Amygdala (tissue), 56 donors: ENCODE results near the gene ZEB2.
A peak's percentile ranks its signal among the peaks of the same experiment; 100 is the strongest.

Source experiments
- DNase-seq, 56 donors: peaks; one replicate each; lab custom pipeline; 2025; lab: John Stamatoyannopoulos, UW

The ZEB2 gene

DNA sequence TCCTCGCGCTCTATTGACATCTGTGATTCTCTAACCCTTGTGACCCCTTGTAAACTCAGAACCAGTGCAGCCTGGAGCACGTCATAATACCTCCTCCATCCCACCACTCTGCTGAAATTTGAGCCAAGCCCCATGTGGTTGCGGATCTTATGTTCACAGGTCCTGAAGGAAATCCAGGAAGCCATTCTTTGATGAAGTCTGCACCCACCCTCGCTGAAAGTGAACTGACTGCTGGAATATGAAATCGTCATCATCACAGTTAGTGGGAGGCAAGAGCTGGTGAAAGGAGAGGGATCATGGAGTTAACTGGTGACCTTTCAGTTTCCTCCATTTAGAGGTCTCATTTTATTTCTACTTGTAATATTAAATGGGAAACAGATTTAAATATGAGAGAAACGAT, 21.6 kb downstream of the ZEB2 start:
- DNase-seq, result no peak

DNA sequence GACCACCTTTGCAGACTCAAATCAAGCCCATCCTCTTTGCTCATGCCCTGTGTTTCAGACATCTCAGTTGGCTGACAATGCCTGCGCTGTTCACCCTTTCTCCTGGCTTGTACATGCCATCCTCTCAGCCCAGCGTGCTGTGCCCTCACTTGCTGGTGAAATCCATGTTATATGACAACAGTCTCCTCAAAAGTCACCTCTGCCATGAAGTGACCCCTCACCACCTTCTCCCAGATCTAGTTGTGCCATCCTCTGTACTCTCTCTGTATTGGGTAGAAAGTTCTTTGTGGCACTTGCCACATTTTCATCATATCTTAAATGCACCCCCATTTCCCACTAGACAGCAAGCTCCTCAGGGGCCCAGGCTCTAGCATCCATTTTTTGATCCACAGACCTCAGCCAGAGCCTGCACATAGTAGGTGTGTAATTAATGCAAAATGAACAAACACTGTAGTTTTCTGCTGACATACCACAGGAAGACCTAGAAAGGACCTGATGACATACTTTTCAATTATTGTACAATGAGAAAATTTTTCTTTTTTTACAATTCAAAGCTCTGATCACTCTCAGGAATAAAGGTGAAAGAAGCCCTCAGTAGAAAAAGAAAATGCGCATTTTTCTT, 22.8 kb downstream of the ZEB2 start:
- DNase-seq, result peak in 2 of 56 donors; percentile 29 to 38

DNA sequence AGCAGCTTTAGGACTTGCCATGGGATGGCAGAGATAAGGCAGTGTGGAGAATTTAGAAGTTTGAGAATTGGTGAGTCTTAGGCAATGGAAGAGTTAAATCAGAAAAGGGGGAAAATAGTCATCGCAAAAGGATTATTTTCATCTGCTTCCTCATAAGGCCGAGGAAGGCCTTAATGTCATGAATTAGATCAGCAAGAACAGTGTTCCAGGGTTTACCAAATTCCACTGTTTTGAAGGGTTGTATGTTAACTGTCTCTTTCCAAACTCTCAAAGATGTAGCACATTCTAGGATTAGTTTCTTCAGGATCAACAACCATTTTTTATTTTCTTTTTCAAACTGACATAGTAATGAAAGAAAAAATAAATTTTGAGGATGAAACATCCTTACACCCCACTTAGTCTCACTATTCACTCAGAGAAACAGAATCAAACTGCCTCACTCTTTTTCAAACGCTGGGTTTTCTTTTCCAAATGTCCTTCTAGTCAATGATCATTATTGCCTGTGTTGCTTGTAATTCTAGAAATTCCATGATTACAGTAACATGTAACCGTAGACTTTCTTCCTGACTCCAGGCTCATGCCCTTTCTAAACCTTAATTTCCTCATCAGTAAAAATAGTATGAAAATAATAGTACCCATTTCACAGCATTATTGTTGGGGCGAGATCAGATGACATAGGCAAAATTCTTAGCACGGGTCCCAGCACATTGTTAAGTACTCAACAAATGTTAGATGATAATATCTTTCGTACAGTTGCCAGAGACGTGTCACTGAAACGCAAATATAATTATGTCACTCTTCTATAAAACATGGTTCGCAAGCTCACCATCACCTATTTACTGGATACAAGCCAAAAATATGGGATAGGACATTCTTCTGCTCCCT, 23.6 kb downstream of the ZEB2 start:
- no peak for DNase-seq

DNA sequence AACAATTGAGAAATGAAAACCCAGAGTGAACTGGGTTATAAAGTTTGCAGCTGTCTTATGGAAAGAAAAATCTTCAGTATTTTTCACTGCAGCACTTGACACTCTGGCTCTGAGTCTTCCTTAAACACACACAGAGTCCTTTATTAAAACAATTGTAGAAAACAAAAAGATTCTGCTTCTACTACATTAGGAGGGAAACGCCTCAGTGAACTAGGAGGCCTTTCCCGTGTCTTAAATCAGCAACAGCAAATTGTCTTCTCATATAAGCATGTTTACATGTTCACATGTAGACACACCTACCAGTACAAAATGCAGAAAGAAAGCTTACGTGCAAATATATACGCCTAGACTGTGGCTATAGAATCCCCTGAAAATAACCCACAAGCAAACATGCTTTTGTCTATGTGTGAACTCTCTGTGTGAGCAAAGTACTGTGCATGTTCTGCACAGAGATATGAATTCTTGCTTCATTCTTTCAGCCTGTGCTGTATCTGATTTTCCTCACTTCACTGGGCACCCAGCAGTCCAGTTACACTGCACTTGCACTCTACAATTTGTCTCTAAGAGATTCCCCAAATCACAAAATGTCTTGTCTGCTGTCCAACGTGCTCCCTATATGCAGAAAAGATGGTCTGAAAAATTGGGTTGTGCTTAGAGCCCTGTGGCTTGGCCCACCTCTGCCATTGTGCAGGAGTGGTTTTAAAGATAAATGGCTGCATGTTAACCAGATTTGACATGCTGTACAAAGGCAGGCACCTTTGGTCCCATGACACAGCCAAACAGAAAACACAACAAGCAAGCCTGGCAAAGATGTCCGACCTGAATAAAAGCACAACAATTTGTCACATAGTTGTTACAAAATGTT, 24.5 kb downstream of the ZEB2 start:
- no peak for DNase-seq

DNA sequence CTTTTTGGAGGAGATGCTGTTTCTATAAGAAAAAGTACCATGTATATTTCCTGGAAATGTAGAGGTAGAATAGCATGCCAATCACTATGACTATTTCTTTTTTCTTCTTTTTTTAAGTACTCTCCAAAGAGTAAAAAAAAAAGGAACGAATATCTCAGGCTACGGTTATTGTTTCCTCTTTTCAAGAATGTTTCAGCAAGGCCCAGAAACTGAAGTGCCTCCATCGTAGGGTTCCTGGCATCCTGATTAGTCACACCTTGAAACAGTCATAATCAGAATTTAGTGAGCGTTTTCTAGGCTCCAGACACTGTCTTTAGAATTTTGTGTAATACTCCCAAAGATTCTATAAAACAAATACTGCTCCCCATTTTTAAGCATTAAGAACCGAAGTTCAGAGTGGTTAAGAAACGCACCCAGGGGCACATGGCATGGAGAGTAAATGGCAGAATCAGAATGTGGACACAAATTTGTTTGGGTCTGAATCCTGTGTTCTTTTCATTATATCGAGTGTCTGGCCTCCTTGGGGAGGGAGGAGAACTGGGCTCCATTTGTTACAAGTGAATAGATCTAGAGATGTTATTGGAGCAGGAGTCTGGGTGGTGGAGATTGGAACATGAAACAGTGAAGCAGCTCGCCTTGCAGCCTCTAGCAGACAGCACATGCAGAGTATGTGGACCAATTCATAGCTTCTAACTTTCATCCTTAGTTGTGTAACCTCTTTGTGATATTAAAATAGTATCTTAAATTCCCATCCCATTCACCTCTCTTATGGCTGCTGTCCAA, 26.7 kb downstream of the ZEB2 start:
- no peak for DNase-seq

DNA sequence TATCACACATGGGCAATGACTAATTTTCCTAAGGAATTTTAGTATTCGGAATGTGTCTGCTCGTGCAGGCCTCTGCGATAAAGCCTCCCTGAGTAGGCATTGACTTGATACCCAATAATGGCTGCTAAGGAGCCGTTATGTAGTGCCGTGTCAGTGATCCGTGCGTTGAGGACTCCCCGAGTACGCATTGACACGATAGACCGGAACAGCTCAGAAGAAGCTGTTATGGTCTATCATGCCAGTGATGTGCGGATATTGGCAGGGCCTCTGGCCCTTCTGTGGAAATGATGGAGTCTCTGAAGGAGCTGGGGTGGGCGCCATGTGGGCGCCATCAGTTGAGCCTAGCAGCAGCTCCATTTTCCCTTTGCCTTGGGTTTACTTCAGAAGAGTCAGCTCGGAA, 29.1 kb downstream of the ZEB2 start:
- no peak for DNase-seq

DNA sequence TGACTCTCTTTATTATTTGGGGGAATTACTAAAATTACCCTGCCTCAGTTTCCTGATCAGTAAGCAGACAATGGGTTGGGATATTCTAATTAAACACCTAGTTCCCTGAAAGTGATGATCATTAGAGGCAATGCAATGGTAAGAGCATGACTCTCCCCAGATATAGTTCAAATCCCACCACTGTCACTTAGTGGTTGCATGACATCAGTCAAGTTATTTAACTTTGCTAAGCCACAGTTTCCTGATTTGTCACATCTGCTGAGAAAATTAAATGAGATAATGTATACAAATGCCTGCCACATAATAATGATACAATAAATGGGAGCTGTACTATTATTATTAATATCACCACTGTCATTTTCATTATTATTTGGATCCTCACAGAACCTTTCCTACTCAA, 29.9 kb downstream of the ZEB2 start:
- DNase-seq, result no peak

DNA sequence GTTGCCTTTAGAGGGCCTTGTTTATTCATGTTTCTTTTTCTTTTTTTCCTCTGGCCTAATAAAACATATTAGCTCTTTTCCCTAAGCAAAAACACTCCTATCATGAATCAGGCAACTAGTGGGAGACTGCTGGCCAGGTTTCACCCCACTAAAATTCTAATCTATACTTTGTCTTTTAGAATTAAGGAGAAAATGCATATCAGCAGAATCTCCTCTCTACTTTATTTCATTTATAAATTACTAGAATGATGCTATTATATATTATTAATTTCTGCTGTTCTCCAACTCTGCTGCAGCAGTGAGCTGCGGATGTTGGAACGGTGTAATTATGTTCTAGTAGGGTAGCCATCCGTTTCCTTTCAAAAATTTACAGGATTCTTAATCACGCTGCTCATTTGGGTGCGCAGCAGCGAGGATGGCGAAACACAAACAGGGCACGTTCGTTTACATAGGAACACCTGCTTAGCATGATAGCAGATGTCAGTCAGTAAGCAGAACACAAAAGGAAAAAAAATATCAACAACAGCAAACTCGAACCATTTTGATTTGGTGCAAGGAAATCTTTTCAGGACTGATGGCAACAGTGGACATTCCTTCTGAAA, 30.5 kb downstream of the ZEB2 start:
- DNase-seq, result no peak

DNA sequence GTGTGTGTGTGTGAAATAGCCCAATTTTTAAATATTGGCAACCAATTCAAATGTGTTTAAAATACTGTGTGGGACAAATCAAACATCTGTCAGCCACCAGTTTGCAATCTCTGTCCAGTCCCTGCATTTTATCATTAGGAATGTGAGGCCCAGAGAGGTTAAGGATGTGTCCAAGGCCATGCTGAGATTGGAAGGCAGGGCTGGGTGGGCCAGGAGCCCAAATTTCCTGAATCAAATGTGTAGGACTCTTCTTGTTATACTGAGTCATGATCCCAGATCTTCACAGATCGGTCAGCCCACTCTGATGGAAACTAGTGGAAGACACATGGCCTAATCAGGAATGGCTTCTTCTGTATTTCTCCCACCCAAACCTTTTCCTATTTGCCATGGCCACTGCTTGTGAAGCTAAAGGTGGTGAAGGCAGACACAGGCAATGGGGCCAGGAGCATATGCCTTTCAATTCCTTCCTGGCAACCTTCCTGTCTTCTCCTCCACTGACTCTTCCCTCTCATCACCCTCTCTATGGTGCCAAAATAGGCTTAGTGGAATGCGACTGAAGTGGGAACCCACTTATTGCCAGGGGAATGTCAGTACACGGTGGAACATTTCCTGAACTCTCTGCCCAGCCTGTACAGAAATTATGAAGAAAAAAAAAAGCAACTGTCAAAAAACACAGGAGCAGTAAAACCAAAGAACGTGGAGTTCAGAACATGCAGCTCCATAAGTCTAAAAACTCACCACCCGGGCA, 35.5 kb downstream of the ZEB2 start:
- DNase-seq, result no peak

DNA sequence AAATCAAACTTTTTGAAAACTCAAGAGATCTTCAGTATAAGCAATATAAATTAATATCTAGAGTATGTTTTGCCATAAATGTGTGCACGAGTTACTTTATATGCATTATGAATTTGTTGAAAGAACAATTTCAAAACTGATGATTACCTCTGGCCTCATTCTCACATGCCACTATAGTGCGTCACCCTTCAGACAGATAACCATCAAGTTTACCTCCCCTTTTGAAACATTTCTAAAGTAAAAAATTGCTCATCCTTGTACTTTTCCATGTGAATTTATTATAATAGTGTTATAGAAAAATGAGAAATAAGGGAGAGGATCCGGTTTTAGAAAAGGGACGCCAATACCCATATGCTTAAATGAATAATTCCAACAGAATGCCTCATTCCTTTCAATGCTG, 38.3 kb downstream of the ZEB2 start:
- DNase-seq, result no peak

DNA sequence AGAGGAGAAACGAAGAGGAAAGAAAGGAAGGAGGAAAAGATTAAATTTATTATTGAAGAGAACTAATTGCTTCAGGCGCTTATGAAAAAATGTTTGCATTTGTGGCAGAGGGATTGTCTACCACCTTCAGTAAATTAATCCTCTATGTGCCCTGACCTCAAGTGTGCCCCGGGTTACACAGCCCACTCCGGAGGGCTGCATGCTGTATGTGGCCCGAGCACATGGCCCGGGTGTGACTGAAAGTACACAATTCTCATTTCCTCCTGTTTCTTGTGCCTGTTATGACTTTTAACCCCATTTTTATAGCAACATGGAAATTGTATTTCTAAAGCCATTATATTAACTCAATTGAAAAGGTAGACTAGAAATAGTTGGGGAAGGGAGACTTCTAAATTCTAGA, 38.8 kb downstream of the ZEB2 start:
- DNase-seq, result no peak

DNA sequence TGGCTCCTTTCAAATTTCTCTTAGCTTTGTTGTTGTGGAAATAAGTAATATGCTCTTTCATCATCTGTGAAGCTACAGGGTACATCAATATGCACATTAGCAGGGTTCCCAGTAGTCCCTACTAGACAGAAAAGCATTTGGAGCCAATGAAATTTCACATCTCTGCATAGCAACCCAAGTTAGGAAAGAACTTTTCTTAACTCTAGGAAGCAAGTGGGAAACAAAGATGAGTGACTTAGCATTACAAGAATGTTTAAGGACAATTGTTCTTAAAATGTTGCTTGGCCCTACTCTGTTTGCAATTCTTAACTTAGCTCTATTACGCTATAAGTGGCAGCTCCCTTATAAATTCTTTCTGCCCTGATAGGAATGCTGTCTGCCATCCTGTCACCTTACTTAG, 39.6 kb downstream of the ZEB2 start:
- DNase-seq, result no peak

DNA sequence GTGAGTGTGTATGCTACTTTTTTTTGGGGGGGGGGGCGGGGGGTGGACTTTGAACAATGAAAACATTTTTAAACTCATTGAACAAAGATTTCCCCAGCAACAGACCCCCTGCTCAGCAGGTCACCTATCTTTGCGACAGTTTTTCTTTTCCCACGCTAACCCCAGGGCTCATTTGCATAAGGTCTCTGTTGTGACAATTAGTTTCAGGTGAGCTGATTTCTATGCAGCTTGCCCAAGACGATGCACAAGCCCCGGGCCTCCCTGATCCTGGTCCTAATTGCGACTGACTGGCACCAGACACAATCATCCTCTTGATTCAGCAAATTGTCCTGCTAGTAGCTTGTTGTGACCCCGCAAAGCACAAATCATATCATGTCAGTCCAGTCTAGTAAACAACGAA, 40.3 kb downstream of the ZEB2 start:
- DNase-seq, result peak in 1 of 56 donors; percentile 5

DNA sequence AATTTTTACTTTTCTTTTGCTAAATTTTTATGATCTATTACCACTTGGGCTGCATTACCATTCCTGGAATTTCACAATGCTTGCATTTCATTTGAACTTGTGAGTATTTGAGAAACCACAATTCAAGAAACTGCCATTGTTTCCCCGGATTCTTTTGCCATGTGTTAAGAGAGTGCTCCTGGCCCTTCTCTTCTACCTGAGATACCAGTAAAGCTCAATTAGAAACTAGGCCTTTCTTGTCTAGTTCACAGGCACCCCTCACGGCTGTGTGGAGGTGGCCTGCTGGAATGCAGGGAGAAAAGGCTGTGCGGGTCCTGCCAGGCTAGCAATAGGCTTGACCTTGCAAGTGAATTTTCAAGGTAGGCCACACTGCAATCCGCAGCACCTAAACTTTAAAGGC, 40.8 kb downstream of the ZEB2 start:
- no peak for DNase-seq

DNA sequence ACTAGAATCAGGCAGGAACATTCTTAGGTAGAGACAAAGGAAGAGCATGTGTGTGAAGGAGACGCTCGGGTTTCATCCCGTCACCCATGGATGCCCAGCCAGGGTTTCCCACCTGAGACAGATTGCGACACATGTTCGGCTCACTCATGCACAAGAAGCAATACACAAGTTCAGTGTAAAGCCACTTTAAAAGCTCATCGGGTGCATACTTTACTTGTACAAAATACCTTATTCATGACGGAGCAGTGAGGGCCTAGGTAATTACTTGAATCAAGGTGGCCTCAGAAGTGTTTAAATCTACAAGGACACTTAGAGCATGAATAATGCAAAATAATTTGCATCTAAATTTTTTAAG, 42.0 kb downstream of the ZEB2 start:
- DNase-seq, result no peak

DNA sequence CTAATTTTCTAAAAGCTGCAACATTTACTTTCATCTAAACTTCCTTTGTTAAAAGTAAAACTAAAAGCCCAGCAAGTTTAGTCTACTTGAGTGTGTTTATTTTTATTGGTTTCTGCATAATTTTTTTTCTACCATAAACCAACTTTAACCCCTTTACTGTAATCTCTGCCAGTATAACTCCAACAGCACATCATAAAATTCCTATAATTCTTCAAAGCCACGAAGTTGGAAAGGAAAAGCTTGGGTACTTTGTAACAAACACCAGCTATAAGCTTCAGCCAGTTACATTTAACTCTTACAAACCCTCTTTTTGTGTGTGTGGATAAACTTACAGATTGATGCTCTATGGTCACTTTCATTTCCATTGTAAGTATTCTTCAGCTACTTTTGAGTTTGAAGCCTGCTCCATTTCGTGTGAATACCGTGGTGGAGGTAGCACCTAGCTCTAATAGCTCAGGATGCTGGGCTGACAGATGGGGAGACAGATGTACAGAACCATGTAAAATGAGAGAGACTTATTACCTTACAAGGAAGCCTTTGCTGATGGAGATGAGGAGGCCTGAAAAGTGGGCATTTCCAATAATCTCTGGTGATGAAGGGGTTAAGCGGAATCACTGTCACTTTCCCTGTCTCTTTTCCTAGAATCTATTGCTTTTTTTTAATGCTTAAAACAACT, 42.5 kb downstream of the ZEB2 start:
- DNase-seq, result no peak

DNA sequence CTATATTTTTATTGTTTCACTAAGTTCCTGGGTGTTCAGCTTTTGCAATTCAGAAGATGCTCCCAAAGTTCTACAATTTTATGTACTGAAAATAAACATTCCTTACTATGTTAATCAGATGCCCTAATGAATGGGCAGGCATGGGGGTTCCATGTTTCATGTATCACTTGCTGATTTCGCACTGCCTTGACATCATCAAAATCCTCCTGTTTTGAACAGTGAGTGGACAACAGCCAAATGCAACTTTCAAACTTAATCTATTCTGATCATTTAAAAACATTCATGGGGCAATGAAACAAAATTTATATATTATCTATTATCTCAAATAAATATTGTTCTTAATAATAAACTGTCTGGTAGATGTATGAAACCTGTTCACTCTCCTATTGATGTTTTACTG, 43.2 kb downstream of the ZEB2 start:
- DNase-seq, result no peak

DNA sequence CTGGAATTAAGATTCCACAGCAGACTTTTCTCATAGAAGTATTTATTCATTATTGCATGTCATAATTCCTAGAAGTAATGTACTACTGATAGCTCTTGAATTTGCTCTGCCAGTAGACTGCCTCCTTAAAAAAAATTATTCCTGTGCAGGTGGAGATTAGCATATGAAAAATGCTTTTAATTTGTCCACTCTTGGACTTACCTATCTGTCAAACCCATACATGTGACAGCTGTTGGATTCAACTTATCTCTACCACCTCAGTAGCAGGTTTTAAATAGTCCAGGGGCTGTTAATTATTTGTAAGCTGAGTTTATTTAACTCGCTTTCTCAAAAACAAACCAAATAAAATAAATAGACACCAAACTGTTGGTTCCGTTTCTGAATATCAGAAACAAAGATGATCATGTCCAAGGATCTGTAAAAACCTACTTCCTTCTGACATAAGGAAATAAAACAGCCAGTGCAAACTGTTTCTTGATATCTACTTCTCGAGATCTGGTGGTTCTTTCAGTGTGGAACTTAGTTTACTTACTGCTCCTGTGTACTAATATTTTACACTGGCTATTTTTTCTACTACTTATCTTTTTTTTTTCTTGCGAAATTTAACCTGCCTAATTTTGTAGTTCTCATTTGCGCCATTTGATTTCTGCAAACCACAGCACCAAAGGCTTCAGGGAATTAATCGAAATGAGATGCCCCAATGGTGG, 44.2 kb downstream of the ZEB2 start:
- no peak for DNase-seq
